Loucy (cell line): Measurements from ENCODE around the gene WDR64.

Experiments used
- H2AFZ ChIP-seq: fragments of 200-600 bp; sonication (generic); 2 replicates; pipeline ENCODE4 v1.6.0; 2016; ENCODE audit warnings: antibody characterized with exemption, mild to moderate bottlenecking, low read length, moderate library complexity
- H3F3A ChIP-seq: fragments of 200-600 bp; 2 replicates; pipeline ENCODE4 v1.6.0; 2016; ENCODE audit warnings: antibody characterized with exemption, low read depth, mild to moderate bottlenecking
- H3K27me3 ChIP-seq: fragments of 200-600 bp; sonication (generic); 2 replicates; pipeline ENCODE4 v1.6.1; 2014; ENCODE audit warnings: low read length, mild to moderate bottlenecking; ENCODE audit not compliant: insufficient read depth, poor library complexity, severe bottlenecking
- H3K36me3 ChIP-seq: fragments of 200-600 bp; sonication (generic); 2 replicates; pipeline ENCODE4 v1.6.1; 2016; ENCODE audit warnings: low read length; ENCODE audit not compliant: insufficient read depth
- H3K4me1 ChIP-seq: fragments of 200-600 bp; sonication (generic); 2 replicates; pipeline ENCODE4 v1.5.1; 2014; ENCODE audit warnings: low read length, mild to moderate bottlenecking; ENCODE audit not compliant: insufficient read depth, poor library complexity, severe bottlenecking
- H3K4me2 ChIP-seq: fragments of 200-600 bp; sonication (generic); 2 replicates; pipeline ENCODE4 v1.6.0; 2014; ENCODE audit warnings: antibody characterized with exemption, low read length, low read depth, mild to moderate bottlenecking; ENCODE audit not compliant: poor library complexity, severe bottlenecking
- H3K4me3 ChIP-seq: fragments of 200-600 bp; sonication (generic); 2 replicates; pipeline ENCODE4 v1.5.1; 2014; ENCODE audit warnings: low read length, mild to moderate bottlenecking, mixed read lengths; ENCODE audit not compliant: poor library complexity, severe bottlenecking
- H3K79me2 ChIP-seq: fragments of 200-600 bp; sonication (generic); 2 replicates; pipeline ENCODE4 v1.6.1; 2014; ENCODE audit warnings: low read length; ENCODE audit not compliant: insufficient read depth
- H3K9ac ChIP-seq: fragments of 200-600 bp; sonication (generic); 2 replicates; pipeline ENCODE4 v1.6.0; 2014; ENCODE audit warnings: mild to moderate bottlenecking, low read depth, low read length, moderate library complexity; ENCODE audit not compliant: poor library complexity, severe bottlenecking
- H3K9me2 ChIP-seq: fragments of 200-600 bp; sonication (generic); replicated peaks from 2 replicates; pipeline ENCODE4 v1.6.1; 2016; ENCODE audit warnings: low read depth, low read length, mixed read lengths
- H3K9me3 ChIP-seq: fragments of 200-600 bp; sonication (generic); 2 replicates; pipeline ENCODE4 v1.6.1; 2014; ENCODE audit warnings: mild to moderate bottlenecking, antibody characterized with exemption, low read length, low read depth; ENCODE audit not compliant: insufficient read depth
- H4K20me1 ChIP-seq: fragments of 200-600 bp; sonication (generic); 2 replicates; pipeline ENCODE4 v1.6.0; 2014; ENCODE audit warnings: antibody characterized with exemption, low read length, mild to moderate bottlenecking; ENCODE audit not compliant: insufficient read depth, poor library complexity, severe bottlenecking
- EZH2phosphoT487 ChIP-seq: fragments of 200-600 bp; IDR thresholded peaks from 2 replicates; pipeline ENCODE4 v1.6.1; 2018; ENCODE audit warnings: antibody characterized with exemption, mild to moderate bottlenecking, moderate library complexity, borderline replicate concordance
- TF ChIP-seq, protein P1 (sequence below): fragments of 200-600 bp; sonication (generic); conservative IDR thresholded peaks from 2 replicates; pipeline ENCODE4 v1.5.1; 2014; ENCODE audit warnings: mild to moderate bottlenecking, antibody characterized with exemption, low read length

WDR64 gene

DNA sequence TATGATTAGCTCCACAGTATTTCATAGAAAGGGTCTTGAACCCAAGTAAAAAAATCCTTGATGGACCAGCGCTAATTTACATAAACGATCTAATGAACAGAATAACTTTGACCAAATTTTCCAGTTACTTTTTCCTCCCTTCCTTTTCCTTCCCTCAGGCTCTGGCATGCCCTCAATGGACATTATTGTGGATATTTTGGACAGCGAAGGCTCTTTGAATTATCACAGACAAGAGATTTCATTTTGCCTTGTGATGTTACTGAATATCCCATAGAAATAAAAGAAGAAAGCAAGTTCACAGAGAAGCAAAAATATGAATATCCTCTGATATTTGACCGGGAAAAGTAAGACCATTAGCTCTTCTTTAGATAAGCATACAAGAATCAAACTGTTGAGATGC is 135.6 kb downstream of the WDR64 start:
- no peaks in the 10 kb centered on the region for H3K79me2 ChIP-seq
- H3K36me3 ChIP-seq = no peaks in the 10 kb centered on the region
- no peaks in the 10 kb centered on the region for H3K9me2 ChIP-seq
- no peak overlapping the region for H3K9ac ChIP-seq
- H3K9me3 ChIP-seq = no peaks in the 10 kb centered on the region
- no peaks in the 10 kb centered on the region for H3K27me3 ChIP-seq
- H4K20me1 ChIP-seq = no peaks in the 10 kb centered on the region
- H3K4me3 ChIP-seq = no peak overlapping the region
- H2AFZ ChIP-seq = no peak overlapping the region
- no peaks in the 10 kb centered on the region for H3F3A ChIP-seq
- no peak for TF ChIP-seq EZH2phosphoT487
- TF ChIP-seq, protein P1, sequence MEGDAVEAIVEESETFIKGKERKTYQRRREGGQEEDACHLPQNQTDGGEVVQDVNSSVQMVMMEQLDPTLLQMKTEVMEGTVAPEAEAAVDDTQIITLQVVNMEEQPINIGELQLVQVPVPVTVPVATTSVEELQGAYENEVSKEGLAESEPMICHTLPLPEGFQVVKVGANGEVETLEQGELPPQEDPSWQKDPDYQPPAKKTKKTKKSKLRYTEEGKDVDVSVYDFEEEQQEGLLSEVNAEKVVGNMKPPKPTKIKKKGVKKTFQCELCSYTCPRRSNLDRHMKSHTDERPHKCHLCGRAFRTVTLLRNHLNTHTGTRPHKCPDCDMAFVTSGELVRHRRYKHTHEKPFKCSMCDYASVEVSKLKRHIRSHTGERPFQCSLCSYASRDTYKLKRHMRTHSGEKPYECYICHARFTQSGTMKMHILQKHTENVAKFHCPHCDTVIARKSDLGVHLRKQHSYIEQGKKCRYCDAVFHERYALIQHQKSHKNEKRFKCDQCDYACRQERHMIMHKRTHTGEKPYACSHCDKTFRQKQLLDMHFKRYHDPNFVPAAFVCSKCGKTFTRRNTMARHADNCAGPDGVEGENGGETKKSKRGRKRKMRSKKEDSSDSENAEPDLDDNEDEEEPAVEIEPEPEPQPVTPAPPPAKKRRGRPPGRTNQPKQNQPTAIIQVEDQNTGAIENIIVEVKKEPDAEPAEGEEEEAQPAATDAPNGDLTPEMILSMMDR = no peak
- H3K4me1 ChIP-seq = no peaks in the 10 kb centered on the region
- no peak overlapping the region for H3K4me2 ChIP-seq

DNA sequence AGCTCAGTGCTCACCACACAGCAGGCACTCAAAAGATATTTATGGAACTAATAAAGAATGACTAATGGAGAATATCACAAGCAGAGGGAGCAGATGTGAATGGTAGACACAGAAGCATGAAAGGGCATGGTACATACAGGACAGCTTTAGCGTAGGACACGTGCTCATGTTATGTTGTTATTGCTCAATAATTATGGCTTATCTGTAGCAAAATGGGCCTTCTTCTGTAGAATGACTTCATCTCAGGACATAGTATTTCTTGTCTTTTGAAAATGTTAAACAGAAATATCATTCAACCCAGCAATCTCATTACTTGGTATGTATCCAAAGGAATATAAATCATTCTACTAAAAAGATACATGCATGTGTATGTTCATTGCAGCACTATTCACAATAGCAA is 137.0 kb downstream of the WDR64 start:
- H3K9me3 ChIP-seq = no peaks in the 10 kb centered on the region
- no peak overlapping the region for H2AFZ ChIP-seq
- TF ChIP-seq, protein P1 = no peak
- TF ChIP-seq EZH2phosphoT487 = no peak
- H3K36me3 ChIP-seq = no peaks in the 10 kb centered on the region
- H3K79me2 ChIP-seq = no peaks in the 10 kb centered on the region
- H3K4me2 ChIP-seq = no peak overlapping the region
- no peaks in the 10 kb centered on the region for H3K9me2 ChIP-seq
- no peaks in the 10 kb centered on the region for H4K20me1 ChIP-seq
- H3K4me1 ChIP-seq = no peaks in the 10 kb centered on the region
- H3K4me3 ChIP-seq = no peak overlapping the region
- no peak overlapping the region for H3K9ac ChIP-seq
- no peaks in the 10 kb centered on the region for H3F3A ChIP-seq
- H3K27me3 ChIP-seq = no peaks in the 10 kb centered on the region

DNA sequence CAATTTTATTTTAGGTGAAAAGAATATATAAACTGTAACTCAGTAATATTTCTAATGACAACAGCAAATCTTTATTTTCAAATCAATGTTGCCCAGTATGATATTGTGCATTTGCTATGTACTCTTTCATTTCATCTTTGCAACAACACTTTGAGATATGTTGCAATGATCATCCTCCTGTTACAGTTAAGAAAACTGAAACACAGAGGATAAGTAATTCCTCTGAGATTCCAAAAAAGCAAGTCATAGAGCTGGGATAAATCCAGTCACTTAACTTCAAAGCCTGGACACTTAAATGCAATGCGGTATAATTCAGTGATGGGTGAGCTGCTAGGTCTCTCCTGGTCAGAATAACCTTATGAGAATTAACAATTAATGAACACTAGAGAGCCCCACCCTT is 147.3 kb downstream of the WDR64 start:
- no peaks in the 10 kb centered on the region for H3K9me2 ChIP-seq
- no peaks in the 10 kb centered on the region for H3K27me3 ChIP-seq
- H3K79me2 ChIP-seq = no peaks in the 10 kb centered on the region
- no peak overlapping the region for H3K4me3 ChIP-seq
- no peak overlapping the region for H2AFZ ChIP-seq
- H3K4me2 ChIP-seq = no peak overlapping the region
- no peaks in the 10 kb centered on the region for H3K4me1 ChIP-seq
- no peaks in the 10 kb centered on the region for H4K20me1 ChIP-seq
- H3K9ac ChIP-seq = no peak overlapping the region
- no peaks in the 10 kb centered on the region for H3K36me3 ChIP-seq
- H3K9me3 ChIP-seq = no peaks in the 10 kb centered on the region
- TF ChIP-seq, protein P1 = no peak
- no peak for TF ChIP-seq EZH2phosphoT487
- H3F3A ChIP-seq = no peaks in the 10 kb centered on the region
